Uterus (tissue), 2 donors: ENCODE measurements around the gene KCNA4.

ENCODE experiments used
- CTCF ChIP-seq, 4 experiments: fragments of 200-600 bp in 2 of 4; fragments of 450-650 bp in 2 of 4; sonication (generic) in 2 of 4; IDR thresholded peaks; one replicate each; pipeline ENCODE4 v1.5.1; 2016 to 2019; ENCODE audit warnings: antibody characterized with exemption in 4 of 4, mild to moderate bottlenecking in 2 of 4, moderate library complexity in 1 of 4
- POLR2A ChIP-seq, 2 donors: fragments of 450-650 bp; IDR thresholded peaks; one replicate each; pipeline ENCODE4 v1.6.1; 2016; ENCODE audit warnings: antibody characterized with exemption in 2 of 2, mild to moderate bottlenecking in 1 of 2, moderate library complexity in 1 of 2

DNA sequence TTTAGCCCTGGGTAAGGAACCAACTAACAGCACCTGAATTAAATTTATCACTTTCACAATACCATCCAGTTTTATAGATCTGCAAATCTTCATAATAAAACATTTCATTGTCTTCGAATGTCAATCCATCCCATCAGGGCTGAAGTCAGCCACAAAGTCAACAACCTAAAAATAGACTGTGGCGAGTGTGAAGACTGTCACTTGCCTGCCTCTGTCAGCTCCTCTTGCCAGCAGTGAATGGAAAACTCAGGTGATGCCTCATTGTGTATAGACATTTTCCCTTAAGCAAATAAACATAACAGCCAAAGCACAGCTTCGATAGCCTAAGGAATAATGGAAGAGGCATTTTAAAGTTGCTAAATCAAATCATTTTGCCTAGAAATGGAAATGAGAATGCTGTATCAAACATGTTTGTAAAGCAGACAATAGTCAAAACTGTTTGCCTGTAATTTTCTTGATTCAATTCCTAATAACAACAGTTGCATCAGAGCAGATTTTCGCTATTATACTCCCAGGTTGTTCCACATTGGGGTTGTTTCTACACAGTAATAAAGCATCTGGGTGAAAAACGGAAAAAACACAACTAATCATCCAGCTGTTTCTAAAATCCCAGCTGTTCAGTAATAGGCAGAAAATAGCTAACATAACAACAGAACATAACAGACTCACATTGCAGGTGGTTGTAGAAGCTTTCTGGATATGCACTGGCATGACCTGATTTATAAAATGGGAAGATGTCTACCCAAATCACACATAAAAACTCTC lies 15.7 kb downstream of the KCNA4 start:
- no peak for TF ChIP-seq CTCF (IDR thresholded peaks at IDR 0.05)
- TF ChIP-seq POLR2A (IDR thresholded peaks at IDR 0.05): no peak
